HepG2 (cell line): ENCODE data around the gene HMGN4. TPM values are rescaled to one million over a fixed set of nuclear protein-coding genes. Genes with fewer than 3 reads are reported as not detected.

ENCODE experiments used
- BRCA1 ChIP-seq: sonication (generic); formaldehyde crosslinking; IDR thresholded peaks from 2 replicates; pipeline ENCODE4 v1.4.0; 2020; ENCODE audit warnings: missing genetic modification reagents
- DMAP1 ChIP-seq: IDR thresholded peaks from 2 replicates; pipeline ENCODE4 v1.6.1; 2016
- ERF ChIP-seq: IDR thresholded peaks from 2 replicates; pipeline ENCODE4 v1.6.1; 2018; ENCODE audit warnings: missing biosample characterization, missing genetic modification reagents
- FOSL1 ChIP-seq: sonication (generic); formaldehyde crosslinking; IDR thresholded peaks from 2 replicates; pipeline ENCODE4 v1.9.0; 2021; ENCODE audit warnings: missing genetic modification reagents, borderline replicate concordance
- HMG20A ChIP-seq: IDR thresholded peaks from 2 replicates; pipeline ENCODE4 v1.6.1; 2016; ENCODE audit warnings: borderline replicate concordance
- IRX3 ChIP-seq: sonication (generic); formaldehyde crosslinking; IDR thresholded peaks from 2 replicates; pipeline ENCODE4 v1.8.1; 2023; ENCODE audit warnings: mild to moderate bottlenecking, low read depth, missing genetic modification reagents, borderline replicate concordance
- ISL2 ChIP-seq: sonication (generic); formaldehyde crosslinking; IDR thresholded peaks from 2 replicates; pipeline ENCODE4 v1.5.0; 2020; ENCODE audit warnings: missing genetic modification reagents
- KLF6 ChIP-seq: IDR thresholded peaks from 2 replicates; pipeline ENCODE4 v1.8.0; 2016; ENCODE audit warnings: missing biosample characterization, missing genetic modification reagents
- REPIN1 ChIP-seq: sonication (generic); formaldehyde crosslinking; IDR thresholded peaks from 2 replicates; pipeline ENCODE4 v1.8.0; 2022; ENCODE audit warnings: missing genetic modification reagents, low read depth, mild to moderate bottlenecking, borderline replicate concordance
- RXRA ChIP-seq: sonication (generic); formaldehyde crosslinking; IDR thresholded peaks from 2 replicates; pipeline ENCODE4 v1.5.1; 2020; ENCODE audit warnings: missing genetic modification reagents
- SIN3A ChIP-seq: IDR thresholded peaks from 2 replicates; pipeline ENCODE4 v1.6.1; 2011; ENCODE audit warnings: low read depth, mild to moderate bottlenecking, control low read depth, low read length, borderline replicate concordance
- TBX3 ChIP-seq: fragments of 450-650 bp; IDR thresholded peaks from 2 replicates; pipeline ENCODE4 v1.6.1; 2017; ENCODE audit warnings: antibody characterized with exemption, mild to moderate bottlenecking, inconsistent platforms, borderline replicate concordance
- TEAD3 ChIP-seq: optimal IDR thresholded peaks from 2 replicates; pipeline ENCODE3; 2016; ENCODE audit warnings: borderline replicate concordance
- ZNF17 ChIP-seq: sonication (generic); formaldehyde crosslinking; IDR thresholded peaks from 2 replicates; pipeline ENCODE4 v1.5.0; 2020; ENCODE audit warnings: mild to moderate bottlenecking, missing genetic modification reagents
- ZNF460 ChIP-seq: sonication (generic); formaldehyde crosslinking; IDR thresholded peaks from 2 replicates; pipeline ENCODE4 v1.5.1; 2020; ENCODE audit warnings: missing genetic modification reagents, mild to moderate bottlenecking, borderline replicate concordance
- ZNF781 ChIP-seq: sonication (generic); formaldehyde crosslinking; IDR thresholded peaks from 2 replicates; pipeline ENCODE4 v1.5.1; 2020; ENCODE audit warnings: borderline replicate concordance, mild to moderate bottlenecking, missing genetic modification reagents; ENCODE audit errors: not compliant biosample characterization
- polyA plus RNA-seq, 8 experiments: library from polyadenylated mRNA; depleted of rRNA in 3 of 8; stranded (reverse) in 7 of 8; unstranded in 1 of 8; fragments of >200 nt; fragmentation: Illumina TruSeq in 4 of 8; extraction: Trizol in 4 of 8; gene quantifications; 2 replicates each; pipeline versions ENCODE4 v1.2.1 to v1.2.3, GENCODE V29; 2011 to 2016; ENCODE audit warnings: low read depth in 4 of 8, missing spikeins in 1 of 8, mixed read lengths in 1 of 8; ENCODE audit not compliant: insufficient read depth in 1 of 8
- total RNA-seq, 5 experiments: library from RNA; depleted of rRNA; stranded (reverse); fragments of >200 nt; fragmentation: Illumina TruSeq; extraction: Trizol; gene quantifications; 2 replicates each; pipeline ENCODE4 v1.2.3, GENCODE V29; 2016; ENCODE audit warnings: low read depth in 1 of 5
- TF ChIP-seq, protein P1 (sequence below): sonication (generic); formaldehyde crosslinking; IDR thresholded peaks from 2 replicates; pipeline ENCODE4 v1.4.0; 2020; ENCODE audit warnings: missing genetic modification reagents
- TF ChIP-seq, protein P2 (sequence below): sonication (generic); formaldehyde crosslinking; IDR thresholded peaks from 2 replicates; pipeline ENCODE4 v1.8.0; 2022; ENCODE audit warnings: mild to moderate bottlenecking, missing genetic modification reagents, moderate library complexity
- TF ChIP-seq, protein P3 (sequence below): sonication (generic); formaldehyde crosslinking; conservative IDR thresholded peaks from 2 replicates; pipeline ENCODE4 v1.4.0; 2020; ENCODE audit warnings: missing genetic modification reagents
- TF ChIP-seq, protein P4 (sequence below): fragments of 450-650 bp; IDR thresholded peaks from 2 replicates; pipeline ENCODE4 v1.6.1; 2017; ENCODE audit warnings: mild to moderate bottlenecking
- TF ChIP-seq, protein P5 (sequence below): sonication (generic); formaldehyde crosslinking; IDR thresholded peaks from 2 replicates; pipeline ENCODE4 v1.9.0; 2022; ENCODE audit warnings: low read depth, missing genetic modification reagents

The HMGN4 gene
- total and polyA plus RNA-seq, 2 of the 13 experiments (the other 11 are each of a cell fraction or from before 2014, with no cell fraction given): 39.9 to 52.1 TPM

DNA sequence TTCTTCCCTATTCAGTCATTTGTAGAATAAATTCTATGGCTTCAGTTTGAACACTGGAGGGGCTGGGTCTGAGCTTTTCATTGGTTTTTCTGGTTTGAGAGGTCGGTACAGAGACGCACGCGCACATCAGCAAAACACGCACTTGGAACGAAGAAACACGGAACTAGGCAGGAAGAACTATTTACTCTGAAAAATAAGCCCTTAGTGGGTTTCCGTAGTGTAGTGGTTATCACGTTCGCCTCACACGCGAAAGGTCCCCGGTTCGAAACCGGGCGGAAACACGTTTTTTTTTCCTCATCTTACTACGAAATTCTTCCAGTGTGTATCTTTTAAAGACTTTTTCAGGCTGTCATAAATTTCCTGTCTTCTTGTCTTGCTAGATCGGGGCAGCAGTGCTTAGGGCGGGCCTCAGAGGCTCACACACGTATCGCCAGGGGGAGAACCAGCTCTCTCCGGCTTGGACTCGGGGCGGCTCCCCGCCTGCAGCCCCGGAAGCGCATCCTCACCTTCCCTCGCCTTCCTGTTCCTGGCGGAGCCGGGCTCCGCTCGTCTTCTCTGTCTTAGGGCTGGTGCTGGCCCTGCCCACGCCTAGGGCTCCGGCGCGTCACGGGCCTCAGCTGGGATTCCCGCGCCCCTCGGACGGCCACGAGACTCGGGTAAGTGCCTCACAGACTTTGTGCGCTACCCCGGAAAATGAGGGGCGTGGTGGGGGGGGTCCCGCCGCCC, at the start of gene HMGN4 (continued):
- TF ChIP-seq, protein P1, sequence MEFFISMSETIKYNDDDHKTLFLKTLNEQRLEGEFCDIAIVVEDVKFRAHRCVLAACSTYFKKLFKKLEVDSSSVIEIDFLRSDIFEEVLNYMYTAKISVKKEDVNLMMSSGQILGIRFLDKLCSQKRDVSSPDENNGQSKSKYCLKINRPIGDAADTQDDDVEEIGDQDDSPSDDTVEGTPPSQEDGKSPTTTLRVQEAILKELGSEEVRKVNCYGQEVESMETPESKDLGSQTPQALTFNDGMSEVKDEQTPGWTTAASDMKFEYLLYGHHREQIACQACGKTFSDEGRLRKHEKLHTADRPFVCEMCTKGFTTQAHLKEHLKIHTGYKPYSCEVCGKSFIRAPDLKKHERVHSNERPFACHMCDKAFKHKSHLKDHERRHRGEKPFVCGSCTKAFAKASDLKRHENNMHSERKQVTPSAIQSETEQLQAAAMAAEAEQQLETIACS (CRISPR knock-in tag): 0 out of 2 replicates have a peak, but pooled peaks have one; percentile 22
- TF ChIP-seq TEAD3 (peak; percentile 23), FOSL1 (CRISPR knock-in tag) (no peak), SIN3A (no peak; the same call in 1 of the 2 replicates), ISL2 (CRISPR knock-in tag) (peak; percentile 49), REPIN1 (CRISPR knock-in tag) (peak; percentile 17; the same call in 1 of the 2 replicates), TBX3 (no peak), HMG20A (CRISPR knock-in tag) (no peak), KLF6 (CRISPR knock-in tag) (no peak), ZNF781 (CRISPR knock-in tag) (peak; percentile 32), ZNF460 (CRISPR knock-in tag) (peak; percentile 25; the same call in 1 of the 2 replicates), IRX3 (no peak; the same call in 1 of the 2 replicates), ZNF17 (peak; percentile 93; the same call in 1 of the 2 replicates), RXRA (CRISPR knock-in tag) (peak; percentile 72; the same call in 1 of the 2 replicates), ERF (0 out of 2 replicates have a peak, but pooled peaks have one; percentile 27), BRCA1 (CRISPR knock-in tag) (0 out of 2 replicates have a peak, but pooled peaks have one; percentile 21), DMAP1 (CRISPR knock-in tag) (no peak; the same call in 1 of the 2 replicates)
- TF ChIP-seq, protein P2, sequence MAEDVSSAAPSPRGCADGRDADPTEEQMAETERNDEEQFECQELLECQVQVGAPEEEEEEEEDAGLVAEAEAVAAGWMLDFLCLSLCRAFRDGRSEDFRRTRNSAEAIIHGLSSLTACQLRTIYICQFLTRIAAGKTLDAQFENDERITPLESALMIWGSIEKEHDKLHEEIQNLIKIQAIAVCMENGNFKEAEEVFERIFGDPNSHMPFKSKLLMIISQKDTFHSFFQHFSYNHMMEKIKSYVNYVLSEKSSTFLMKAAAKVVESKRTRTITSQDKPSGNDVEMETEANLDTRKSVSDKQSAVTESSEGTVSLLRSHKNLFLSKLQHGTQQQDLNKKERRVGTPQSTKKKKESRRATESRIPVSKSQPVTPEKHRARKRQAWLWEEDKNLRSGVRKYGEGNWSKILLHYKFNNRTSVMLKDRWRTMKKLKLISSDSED (CRISPR knock-in tag): no peak
- TF ChIP-seq, protein P3, sequence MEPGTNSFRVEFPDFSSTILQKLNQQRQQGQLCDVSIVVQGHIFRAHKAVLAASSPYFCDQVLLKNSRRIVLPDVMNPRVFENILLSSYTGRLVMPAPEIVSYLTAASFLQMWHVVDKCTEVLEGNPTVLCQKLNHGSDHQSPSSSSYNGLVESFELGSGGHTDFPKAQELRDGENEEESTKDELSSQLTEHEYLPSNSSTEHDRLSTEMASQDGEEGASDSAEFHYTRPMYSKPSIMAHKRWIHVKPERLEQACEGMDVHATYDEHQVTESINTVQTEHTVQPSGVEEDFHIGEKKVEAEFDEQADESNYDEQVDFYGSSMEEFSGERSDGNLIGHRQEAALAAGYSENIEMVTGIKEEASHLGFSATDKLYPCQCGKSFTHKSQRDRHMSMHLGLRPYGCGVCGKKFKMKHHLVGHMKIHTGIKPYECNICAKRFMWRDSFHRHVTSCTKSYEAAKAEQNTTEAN (CRISPR knock-in tag): 0 out of 2 replicates have a peak, but pooled peaks have one; percentile 19
- TF ChIP-seq, protein P4, sequence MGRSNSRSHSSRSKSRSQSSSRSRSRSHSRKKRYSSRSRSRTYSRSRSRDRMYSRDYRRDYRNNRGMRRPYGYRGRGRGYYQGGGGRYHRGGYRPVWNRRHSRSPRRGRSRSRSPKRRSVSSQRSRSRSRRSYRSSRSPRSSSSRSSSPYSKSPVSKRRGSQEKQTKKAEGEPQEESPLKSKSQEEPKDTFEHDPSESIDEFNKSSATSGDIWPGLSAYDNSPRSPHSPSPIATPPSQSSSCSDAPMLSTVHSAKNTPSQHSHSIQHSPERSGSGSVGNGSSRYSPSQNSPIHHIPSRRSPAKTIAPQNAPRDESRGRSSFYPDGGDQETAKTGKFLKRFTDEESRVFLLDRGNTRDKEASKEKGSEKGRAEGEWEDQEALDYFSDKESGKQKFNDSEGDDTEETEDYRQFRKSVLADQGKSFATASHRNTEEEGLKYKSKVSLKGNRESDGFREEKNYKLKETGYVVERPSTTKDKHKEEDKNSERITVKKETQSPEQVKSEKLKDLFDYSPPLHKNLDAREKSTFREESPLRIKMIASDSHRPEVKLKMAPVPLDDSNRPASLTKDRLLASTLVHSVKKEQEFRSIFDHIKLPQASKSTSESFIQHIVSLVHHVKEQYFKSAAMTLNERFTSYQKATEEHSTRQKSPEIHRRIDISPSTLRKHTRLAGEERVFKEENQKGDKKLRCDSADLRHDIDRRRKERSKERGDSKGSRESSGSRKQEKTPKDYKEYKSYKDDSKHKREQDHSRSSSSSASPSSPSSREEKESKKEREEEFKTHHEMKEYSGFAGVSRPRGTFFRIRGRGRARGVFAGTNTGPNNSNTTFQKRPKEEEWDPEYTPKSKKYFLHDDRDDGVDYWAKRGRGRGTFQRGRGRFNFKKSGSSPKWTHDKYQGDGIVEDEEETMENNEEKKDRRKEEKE: no peak
- TF ChIP-seq, protein P5, sequence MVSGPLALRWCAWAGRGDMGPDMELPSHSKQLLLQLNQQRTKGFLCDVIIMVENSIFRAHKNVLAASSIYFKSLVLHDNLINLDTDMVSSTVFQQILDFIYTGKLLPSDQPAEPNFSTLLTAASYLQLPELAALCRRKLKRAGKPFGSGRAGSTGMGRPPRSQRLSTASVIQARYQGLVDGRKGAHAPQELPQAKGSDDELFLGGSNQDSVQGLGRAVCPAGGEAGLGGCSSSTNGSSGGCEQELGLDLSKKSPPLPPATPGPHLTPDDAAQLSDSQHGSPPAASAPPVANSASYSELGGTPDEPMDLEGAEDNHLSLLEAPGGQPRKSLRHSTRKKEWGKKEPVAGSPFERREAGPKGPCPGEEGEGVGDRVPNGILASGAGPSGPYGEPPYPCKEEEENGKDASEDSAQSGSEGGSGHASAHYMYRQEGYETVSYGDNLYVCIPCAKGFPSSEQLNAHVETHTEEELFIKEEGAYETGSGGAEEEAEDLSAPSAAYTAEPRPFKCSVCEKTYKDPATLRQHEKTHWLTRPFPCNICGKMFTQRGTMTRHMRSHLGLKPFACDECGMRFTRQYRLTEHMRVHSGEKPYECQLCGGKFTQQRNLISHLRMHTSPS (CRISPR knock-in tag): no peak; the same call in 1 of the 2 replicates
